ENCODE results near the gene PTTG1IP.
"Not testable (repeated sequence)": the region's sequence is repeated elsewhere in the genome, so short reads cannot be mapped to it uniquely, and the experiment has no call there.

PTTG1IP gene

DNA sequence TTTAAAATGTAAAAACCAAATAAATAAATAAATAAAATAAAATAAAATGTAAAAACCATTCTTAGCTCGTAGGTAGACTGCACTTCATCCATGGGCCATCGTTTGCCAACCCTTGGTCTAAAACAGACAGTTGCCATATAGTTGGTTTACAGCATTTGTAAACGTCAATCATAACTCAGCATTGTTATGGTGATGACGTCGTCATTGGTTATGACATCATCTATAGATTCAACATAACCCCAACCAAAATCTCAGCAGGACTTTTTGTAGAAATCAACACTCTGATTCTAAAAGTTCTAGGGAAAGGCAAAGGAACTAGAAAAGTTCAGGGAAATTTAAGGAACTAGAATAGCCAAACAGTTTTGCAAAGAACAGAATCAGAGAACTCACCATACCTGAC lies 39.8 kb downstream of the PTTG1IP start:
- in situ Hi-C loops (cut with MboI; ENCODE audit: low sequenced_read_pairs): no loop called here

DNA sequence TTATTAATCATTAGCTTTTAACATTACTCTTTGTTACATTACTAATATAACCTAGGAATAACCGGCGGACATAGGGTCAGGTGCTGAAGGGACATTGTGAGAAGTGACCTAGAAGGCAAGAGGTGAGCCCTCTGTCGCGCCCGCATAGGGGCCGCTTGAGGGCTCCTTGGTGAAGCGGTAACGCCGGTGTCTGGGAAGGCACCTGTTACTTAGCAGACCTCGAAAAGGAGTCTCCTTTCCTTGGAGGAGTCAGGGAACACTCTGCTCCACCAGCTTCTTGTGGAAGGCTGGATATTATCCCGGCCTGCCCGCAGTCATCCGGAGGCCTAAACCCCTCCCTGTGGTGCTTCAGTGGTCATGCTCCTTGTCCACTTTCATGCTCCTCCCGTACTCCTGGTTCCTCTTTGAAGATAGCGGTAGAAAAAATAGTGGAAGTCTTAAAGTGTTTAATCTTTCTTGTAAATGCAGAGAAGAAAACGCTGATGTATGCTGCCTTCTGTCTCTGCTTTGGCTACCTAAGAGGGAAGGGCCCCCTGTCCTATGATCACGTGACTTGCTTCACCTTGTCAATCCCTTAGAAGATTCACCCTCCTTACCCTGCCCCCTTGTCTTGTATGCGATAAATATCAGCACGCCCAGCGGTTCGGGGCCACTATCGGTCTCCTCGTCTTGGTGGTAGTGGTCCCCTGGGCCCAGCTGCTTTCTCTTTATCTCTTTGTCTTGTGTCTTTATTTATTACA lies 40.8 kb downstream of the PTTG1IP start:
- in situ Hi-C loops (cut with MboI; ENCODE audit: low sequenced_read_pairs): not testable (repeated sequence)

- in situ Hi-C loops (cut with MboI; ENCODE audit: low sequenced_read_pairs): no loop called here
Observed at GRCh38 chr21:44831227-44831860, 42.1 kb downstream of the PTTG1IP start.

- in situ Hi-C loops (cut with MboI; ENCODE audit: low sequenced_read_pairs): no loop called here
Observed at GRCh38 chr21:44829507-44830092, 43.9 kb downstream of the PTTG1IP start.

- in situ Hi-C loops (cut with MboI; ENCODE audit: low sequenced_read_pairs): no loop called here
Observed at GRCh38 chr21:44828362-44829056, 45.0 kb downstream of the PTTG1IP start.

GRCh38 chr21:44823179-44823660 lies 50.3 kb downstream of the PTTG1IP start:
- in situ Hi-C loops (cut with MboI; ENCODE audit: low sequenced_read_pairs): no loop called here

DNA sequence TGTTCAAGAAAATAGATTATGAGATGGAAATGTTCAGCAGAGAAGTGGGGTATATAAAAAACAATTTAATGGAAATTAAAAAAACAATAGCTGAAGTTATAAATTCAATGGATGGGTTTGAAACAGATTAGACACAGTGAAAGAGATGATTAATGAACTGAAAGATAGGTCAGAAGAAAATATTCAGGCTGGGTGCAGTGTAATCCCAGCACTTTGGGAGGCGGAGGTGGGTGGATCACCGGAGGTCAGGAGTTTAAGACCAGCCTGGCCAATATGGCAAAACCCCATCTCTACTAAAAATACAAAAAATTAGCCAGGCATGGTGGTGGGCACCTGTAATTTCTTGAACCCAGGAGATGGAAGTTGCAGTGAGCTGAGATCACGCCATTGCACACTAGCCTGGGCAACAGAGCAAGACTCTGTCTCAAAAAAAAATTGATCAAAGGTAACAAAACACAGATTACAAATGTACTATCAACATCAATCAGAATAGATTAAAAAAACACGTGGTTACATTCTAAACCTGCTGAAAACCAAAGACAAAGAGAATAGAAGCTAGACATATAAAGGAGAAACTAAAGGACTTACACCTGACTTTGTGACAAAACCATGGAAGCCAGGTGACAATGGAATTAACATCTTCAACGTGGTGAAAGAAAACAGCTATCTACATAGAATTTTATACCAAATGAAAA lies 50.9 kb downstream of the PTTG1IP start:
- in situ Hi-C loops (cut with MboI; ENCODE audit: low sequenced_read_pairs): no loop called here

GRCh38 chr21:44820851-44821250 lies 52.6 kb downstream of the PTTG1IP start:
- in situ Hi-C loops (cut with MboI; ENCODE audit: low sequenced_read_pairs): no loop called here

DNA sequence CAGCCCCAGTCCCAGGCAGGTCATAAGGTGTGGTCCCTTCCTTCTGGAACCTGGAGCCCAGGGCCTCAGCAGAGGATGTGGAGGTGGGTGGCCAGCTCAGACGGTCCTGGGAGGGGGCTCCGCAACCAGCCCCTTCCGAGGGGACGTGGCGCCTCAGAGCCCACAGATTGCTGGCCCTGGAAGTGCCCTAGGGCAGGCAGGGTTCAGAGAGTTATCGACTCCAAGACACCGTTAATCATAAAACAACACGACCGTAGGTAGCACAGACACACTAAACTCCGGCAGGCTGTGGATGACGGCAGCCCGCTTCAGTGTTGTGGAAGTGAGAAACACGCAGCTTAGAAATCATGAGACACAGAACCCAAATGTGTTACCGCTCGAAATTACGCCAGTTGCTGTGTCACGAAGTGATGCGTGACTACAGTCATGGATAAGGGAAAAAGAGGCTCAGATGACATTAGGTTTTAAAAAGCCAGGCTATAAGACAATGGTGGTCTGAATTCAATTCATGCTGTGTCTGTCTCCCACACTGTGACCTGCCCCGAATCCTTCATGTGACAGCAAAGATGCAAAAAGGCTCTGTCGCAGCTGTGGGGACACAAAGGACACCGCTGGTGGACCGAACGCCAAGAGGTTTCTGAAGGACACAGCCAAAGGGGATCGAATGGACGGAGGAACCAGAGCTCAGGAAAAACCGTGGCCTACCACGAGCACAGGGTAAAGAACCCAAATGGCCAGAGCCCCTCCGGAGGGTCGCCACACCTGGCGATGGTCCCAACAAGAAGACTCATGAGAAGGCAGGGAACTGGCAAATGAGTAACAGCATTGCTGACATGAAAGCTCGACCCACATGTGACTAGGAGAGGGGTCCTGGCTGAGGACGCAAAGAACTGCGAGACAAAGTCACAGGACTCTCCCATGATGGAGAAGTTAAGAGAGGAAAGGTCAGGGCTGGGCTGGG lies 53.9 kb downstream of the PTTG1IP start:
- in situ Hi-C loops (cut with MboI; ENCODE audit: low sequenced_read_pairs): no loop called here

GRCh38 chr21:44818640-44819011 lies 54.9 kb downstream of the PTTG1IP start:
- in situ Hi-C loops (cut with MboI; ENCODE audit: low sequenced_read_pairs): no loop called here

DNA sequence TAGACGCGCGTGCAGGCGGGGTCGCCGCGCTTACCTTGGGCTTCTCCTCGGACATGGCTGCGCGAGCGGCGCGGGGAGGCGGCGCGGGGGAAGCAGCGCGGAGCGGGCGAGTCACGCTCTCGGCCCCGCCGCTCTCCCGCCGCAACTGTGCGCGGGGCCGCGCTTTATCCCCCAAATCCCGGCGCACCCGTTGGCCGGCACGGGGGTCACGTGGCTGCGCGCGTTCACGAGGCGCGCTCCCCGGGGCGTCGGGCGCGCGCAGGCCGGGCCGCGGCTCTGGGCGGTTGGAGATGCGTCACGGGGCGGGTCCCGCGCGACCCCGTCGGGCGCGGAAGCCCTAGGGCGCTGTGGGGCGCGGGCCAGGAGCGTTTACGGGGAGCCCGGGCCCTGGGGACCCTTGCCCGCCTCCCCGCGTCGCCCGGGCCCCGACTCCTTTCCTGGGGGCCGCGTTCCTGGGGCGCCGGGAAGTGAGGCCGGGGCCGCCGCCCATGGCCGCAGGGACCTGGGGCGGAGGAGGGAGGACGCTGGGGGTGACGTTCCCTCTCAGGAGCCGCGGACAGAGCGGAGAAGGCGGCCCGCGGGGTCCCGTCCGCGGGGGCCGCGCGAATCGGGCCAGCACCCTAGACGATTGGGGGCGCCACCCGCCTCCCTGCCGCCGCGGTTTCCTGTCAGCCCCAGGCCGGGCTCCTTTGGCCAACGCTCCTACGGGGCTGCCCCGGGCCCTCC lies 55.4 kb downstream of the PTTG1IP start, which contains the start of gene SUMO3:
SUMO3 (minus strand) TSS at position 149 of the 726 bp plus-strand sequence; CDS start at position 55, 94 bp downstream.
- in situ Hi-C loops (cut with MboI; ENCODE audit: low sequenced_read_pairs): no loop called here

DNA sequence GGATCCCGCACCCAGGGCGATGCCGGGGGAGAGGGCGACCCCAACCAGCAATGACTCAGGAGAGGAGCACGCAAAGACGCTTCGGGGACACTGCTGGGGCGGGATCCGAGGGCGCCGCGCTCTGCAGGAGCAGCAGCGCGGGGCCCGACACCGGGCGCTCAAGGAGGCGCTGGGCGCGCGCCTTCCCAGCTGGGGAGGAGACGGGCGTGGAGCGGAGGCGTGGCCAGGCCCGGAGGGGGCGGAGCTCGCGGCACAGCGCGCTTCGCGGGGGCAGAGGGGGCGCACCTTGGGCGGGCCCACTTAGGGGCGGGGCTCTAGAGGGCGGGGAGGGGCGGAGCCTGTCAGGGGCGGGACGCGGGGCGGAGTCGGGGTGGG lies 56.0 kb downstream of the PTTG1IP start:
- in situ Hi-C loops (cut with MboI; ENCODE audit: low sequenced_read_pairs): no loop called here

DNA sequence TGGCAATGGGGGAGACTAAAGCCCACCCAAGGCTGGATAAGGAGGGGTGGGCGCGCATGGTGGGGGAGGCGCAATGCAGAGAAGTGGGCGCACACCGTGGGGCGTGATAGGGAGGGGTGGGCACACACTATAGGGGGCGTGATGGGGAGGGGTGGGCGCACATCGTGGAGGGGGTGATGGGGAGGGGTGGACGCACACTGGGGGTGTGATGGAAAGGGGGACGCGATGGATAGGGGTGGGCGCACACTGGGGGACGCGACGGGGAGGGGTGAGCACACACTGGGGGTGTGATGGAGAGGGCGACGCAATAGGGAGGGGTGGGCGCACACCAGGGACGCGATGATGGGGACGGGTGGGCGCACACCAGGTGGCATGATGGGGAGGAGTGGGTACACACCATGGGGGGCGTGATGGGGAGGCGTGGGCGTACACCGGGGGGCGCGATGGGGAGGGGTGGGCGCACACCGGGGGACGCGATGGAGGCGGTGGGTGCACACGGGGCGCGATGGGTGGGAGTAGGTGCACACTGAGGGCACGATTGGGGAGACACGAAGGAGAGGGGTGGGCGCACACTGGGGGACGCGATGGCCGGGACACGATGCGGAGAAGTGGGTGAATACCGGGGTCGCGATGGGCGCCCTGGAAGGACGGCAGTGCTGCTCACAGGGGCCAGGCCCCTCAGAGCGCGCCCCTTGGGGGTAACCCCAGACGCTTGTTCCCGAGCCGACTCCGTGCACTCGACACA lies 56.6 kb downstream of the PTTG1IP start:
- in situ Hi-C loops (cut with MboI; ENCODE audit: low sequenced_read_pairs): no loop called here

DNA sequence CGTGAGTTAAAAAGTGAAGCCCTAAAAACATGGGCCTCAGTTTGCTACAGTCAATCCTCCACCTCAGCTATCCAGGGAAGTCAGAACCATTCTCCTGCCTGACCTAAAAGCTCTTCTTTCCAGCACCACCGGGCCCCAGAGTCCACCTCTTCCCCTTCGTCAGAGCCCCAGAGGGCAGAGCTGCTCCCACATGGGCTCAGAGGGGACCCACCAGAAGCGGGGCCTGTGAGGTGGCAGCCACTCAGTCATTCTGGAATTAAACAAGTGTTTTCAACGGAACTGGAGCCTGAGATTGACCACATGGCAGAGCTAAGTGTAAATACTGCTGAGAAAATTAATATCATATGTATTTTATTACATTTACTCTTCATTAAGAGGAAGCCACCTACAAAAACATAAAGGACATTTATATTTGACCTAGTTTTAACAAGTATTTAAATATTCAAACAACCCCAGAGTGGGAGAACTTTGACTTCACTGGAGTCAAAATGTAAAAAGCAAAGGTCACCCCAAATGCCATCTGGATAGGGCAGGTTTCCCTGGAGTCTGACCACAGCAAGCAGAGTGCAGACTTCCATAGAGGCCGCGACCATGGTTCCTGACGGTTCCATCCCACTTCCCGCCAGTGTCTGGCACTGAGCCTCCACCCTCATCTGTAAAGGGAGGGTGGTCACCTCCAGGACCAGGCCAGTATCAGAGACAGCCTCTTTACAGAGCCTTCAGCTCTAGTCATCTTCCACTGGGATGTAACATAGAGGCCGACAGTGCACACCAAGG lies 57.5 kb downstream of the PTTG1IP start:
- in situ Hi-C loops (cut with MboI; ENCODE audit: low sequenced_read_pairs): no loop called here

DNA sequence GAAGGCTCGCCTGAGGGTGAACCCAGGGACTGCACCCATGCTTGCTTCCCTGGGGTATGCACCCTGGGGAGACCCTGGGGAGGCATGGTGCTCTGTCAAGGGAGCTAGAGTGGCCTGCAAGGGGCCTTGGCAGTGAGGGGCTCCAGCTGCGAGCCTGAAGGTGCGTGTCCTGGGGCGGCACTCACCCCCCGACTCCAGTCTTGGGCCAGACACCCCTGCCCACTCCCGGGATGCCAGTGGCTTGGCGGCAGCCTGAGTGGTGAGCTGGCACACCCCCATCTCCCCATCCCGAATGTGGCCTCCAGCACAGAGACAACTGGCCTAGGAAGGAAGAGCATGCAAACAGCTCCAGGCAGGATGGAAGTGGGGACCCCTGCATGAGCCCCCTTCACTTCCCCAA lies 58.3 kb downstream of the PTTG1IP start:
- in situ Hi-C loops (cut with MboI; ENCODE audit: low sequenced_read_pairs): no loop called here

DNA sequence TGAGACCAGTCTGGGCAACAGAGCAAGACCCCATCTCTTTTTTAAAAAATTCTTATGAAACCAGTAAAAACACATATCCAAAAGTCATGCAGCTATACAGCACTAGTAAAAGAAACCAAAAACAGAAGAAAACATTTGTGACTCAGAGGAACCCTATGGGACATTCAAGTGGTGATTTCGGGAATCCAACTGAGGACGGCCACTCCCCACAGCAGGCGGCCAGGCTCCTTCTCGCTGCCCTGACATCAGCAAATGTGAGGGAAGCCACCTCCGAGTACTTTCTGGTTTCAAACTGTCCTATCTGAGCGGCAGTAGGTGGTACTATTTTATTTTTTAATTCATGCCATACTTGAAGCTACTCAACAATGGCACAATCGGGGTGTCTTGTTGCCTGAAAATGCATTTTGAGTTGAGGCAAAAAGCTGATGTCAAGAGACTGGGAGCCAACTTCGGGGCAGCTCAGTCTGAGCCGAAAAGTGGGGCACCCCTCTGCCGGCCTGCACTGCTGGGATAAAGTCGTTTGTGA lies 58.9 kb downstream of the PTTG1IP start:
- in situ Hi-C loops (cut with MboI; ENCODE audit: low sequenced_read_pairs): no loop called here

- in situ Hi-C loops (cut with MboI; ENCODE audit: low sequenced_read_pairs): no loop called here
Observed at GRCh38 chr21:44813727-44814126, 59.8 kb downstream of the PTTG1IP start.

All from hTERT RPE-1 (cell line).